Bronchial epithelial cell (primary cell): ENCODE data around the gene NAA10. TPM values are rescaled to one million over a fixed set of nuclear protein-coding genes. Genes with fewer than 3 reads are reported as not detected.

ENCODE experiments used
- DNase-seq: peaks from one replicate; pipeline ENCODE4 v3.0.0-alpha.2; 2010; ENCODE audit warnings: low read depth
- FAIRE-seq: peaks from 2 replicates; lab custom pipeline; 2011; peaks lifted over from hg19 to GRCh38; lab: Jason Lieb, UNC
- H3K27me3 ChIP-seq: 2 replicates; pipeline ENCODE4 v1.5.1; 2011; ENCODE audit warnings: low read length; ENCODE audit not compliant: control insufficient read depth, insufficient read depth
- H3K36me3 ChIP-seq: 2 replicates; pipeline ENCODE4 v1.5.1; 2011; ENCODE audit warnings: low read length; ENCODE audit not compliant: control insufficient read depth, insufficient read depth
- H3K4me3 ChIP-seq: 2 replicates; pipeline ENCODE4 v1.5.1; 2011; ENCODE audit warnings: mild to moderate bottlenecking, low read depth, low read length, control low read depth
- total RNA-seq: library from RNA; depleted of rRNA; stranded (reverse); fragments of >200 nt; gene quantifications from 2 replicates; pipeline ENCODE4 v1.2.1, GENCODE V29; 2014
- TF ChIP-seq, protein P1 (sequence below): IDR thresholded peaks from 2 replicates; pipeline ENCODE4 v1.5.1; 2011; ENCODE audit warnings: mild to moderate bottlenecking, moderate library complexity, low read length, control low read depth, inconsistent platforms; ENCODE audit not compliant: insufficient read depth, severe bottlenecking

The NAA10 gene
- total RNA-seq, 1 donor from 2014 or later: 56.9 TPM

DNA sequence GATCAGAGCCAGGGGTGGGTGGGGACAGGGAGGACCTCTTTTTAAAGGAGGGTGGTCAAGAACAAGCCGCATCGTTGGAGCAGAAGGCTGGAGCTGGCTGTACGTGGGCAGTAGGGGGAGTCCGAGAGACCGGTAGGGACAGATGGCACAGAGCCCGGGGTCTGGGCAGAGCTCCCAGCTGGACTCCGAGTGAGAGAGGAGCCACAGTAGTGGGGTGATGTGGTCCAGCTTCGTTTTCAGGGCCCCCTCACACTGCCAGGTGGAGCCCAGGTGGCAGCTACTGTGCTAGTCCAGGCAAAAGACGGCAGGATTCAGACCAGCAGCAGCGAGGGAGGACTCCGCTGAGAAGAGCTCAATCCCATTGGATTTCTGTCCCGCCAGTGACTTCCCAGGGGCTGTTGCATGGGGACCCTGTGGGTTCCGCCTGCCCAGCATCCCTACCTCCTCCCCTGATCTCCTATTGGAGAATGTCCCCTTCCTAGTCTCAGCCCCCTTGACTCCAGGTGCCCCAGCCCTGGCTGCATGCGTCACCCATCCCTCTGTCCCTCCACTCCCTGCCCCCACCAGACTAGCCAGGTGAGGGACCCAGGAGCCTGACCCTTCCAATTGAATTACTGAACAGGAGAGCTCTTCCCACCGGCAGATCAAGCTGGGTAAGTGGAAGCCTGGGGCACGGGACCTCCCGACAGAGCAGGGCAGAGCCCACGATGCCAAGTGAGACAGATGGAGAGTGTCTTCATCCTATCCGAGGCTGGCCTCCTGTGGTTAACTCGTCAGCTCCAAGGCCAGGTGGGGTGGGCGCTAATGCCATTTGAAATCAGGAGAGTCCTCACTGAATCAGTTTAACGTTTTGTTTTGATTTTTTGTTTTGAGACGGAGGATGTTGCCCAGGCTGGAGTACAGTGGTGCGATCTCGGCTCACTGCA, 11.6 kb downstream of the NAA10 start:
- no peaks in the 10 kb centered on the region for H3K27me3 ChIP-seq
- DNase-seq (no peak), FAIRE-seq (no peak)
- TF ChIP-seq, protein P1, sequence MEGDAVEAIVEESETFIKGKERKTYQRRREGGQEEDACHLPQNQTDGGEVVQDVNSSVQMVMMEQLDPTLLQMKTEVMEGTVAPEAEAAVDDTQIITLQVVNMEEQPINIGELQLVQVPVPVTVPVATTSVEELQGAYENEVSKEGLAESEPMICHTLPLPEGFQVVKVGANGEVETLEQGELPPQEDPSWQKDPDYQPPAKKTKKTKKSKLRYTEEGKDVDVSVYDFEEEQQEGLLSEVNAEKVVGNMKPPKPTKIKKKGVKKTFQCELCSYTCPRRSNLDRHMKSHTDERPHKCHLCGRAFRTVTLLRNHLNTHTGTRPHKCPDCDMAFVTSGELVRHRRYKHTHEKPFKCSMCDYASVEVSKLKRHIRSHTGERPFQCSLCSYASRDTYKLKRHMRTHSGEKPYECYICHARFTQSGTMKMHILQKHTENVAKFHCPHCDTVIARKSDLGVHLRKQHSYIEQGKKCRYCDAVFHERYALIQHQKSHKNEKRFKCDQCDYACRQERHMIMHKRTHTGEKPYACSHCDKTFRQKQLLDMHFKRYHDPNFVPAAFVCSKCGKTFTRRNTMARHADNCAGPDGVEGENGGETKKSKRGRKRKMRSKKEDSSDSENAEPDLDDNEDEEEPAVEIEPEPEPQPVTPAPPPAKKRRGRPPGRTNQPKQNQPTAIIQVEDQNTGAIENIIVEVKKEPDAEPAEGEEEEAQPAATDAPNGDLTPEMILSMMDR: peak; percentile 70
- no peaks in the 10 kb centered on the region for H3K36me3 ChIP-seq
- H3K4me3 ChIP-seq: no peak overlapping the region

DNA sequence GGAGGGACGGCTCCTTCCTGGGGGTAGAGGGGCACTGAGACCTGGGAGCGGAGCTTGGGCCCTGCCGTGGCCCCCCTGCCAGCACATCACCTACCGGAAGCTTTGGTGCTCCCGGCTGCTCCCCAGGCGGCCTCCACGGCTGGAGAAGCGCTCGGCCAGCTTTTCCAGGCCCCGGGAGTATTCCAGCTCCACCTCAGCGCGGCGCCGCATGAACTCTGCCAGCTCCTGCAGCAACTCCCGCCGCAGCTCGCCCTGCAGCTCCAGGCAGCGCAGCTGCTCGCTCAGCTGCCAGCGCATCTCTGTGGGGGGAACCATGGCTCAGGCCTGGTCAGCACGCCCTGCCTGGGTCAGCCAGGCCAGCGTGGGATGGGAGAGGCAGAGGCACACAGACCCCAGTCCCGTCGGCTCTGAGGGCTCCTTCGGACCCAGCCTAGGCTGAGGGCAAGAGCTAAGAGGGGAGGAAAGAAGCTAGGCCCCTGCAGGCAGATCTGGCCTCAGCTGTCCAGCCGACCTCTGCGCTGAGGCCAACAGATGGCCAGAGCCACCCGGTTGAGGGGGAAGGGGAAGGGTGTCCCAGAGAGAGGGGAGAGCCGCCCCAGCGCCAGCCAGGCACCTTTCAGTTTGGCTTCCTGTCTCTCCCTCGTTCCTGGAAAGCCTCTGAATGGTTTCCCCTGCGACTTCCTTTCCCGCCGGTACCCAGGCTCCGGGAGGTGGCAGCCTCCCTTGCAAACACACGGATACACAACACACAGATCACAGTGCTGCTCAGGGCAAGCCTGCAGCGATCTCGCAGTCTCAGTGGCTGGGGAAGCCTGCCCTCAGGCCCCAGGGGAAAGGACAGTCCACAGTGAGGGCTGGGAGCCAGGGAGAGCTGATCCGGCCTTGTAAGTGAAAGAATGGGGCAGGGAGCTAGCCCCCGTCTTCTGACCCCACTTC, 13.1 kb downstream of the NAA10 start:
- no peaks in the 10 kb centered on the region for H3K27me3 ChIP-seq
- no peak for FAIRE-seq
- no peak for DNase-seq
- no peak overlapping the region for H3K4me3 ChIP-seq
- H3K36me3 ChIP-seq: no peaks in the 10 kb centered on the region
- TF ChIP-seq, protein P1: no peak

DNA sequence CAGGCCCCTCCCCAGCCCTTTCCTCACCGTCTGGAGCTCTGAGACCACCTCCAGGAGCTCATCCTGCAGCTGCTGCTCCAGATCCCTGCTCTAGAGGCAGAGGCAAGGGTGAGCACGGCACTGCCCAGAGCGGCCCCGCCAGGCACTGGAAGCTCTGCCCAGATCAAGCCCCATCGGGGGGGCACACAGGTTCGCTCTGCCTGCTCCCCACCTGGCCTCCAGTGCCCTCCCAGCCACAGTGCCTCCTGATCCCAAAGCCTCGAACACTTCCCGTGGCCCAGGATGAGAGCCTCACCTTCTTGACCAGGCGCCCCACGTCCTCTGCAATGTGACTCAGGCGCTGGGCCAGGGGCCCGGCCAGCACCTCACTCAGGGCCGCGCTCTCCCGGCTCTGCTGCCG, 13.8 kb downstream of the NAA10 start:
- no peaks in the 10 kb centered on the region for H3K36me3 ChIP-seq
- DNase-seq (no peak), FAIRE-seq (no peak)
- H3K27me3 ChIP-seq: no peaks in the 10 kb centered on the region
- H3K4me3 ChIP-seq: no peak overlapping the region
- TF ChIP-seq, protein P1: no peak

DNA sequence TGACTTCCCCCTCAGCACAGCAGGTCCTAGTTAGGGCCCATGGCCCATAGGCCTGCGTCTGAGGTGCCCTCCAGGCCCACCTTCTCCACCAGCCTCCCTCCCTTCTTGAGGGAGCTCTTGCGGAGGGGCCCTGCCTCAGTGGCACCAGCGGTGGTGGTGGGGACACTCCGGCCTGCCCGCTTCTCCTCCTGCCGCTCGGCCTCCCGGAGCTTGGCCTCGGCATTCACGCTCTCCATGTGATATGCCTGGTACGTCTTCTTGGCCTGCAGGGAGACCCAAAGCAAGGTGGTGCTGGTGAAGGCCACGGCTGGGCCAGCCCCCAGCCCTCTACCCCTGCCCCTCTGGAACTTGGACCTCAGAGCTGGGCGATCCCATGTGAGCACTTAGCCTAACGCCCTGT, 14.3 kb downstream of the NAA10 start:
- DNase-seq (no peak), FAIRE-seq (no peak)
- no peaks in the 10 kb centered on the region for H3K36me3 ChIP-seq
- TF ChIP-seq, protein P1: no peak
- H3K4me3 ChIP-seq: no peak overlapping the region
- no peaks in the 10 kb centered on the region for H3K27me3 ChIP-seq

DNA sequence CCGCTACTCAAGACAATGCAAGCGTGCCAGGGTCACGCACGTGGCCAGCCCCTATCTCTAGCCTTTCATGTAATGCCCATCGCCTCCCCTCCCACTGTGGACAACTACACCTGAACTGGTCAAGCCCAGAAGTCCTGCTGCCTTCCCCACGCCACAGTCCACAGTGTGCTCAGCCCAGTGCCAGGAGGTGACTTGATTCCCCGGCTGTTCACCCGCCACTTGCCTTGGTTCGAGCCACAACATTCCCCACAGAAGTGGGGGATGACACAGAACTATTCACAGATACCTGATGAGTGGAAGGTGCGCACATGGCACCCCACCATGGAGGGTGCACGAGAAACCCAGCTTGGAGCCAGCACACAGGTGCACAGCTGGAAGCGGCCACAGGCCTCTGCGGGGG, 15.6 kb downstream of the NAA10 start:
- DNase-seq (no peak), FAIRE-seq (no peak)
- Histone ChIP-seq H3K36me3 (no peaks in the 10 kb centered on the region), H3K4me3 (no peak overlapping the region), H3K27me3 (no peaks in the 10 kb centered on the region)
- TF ChIP-seq, protein P1: no peak
